Tibial artery (tissue), 4 donors: ENCODE results near the gene SI.

Source experiments
- DNase-seq, 2 donors: peaks; one replicate each; pipeline ENCODE4 v3.0.0-alpha.2; 2019
- H3K27ac ChIP-seq, 2 donors: fragments of 200-600 bp; sonication (generic) in 1 of 2; 1 replicate in 1 of 2; 2 replicates in 1 of 2; pipeline ENCODE4 v1.5.1; 2018 to 2019; ENCODE audit warnings: mild to moderate bottlenecking in 1 of 2
- H3K27me3 ChIP-seq, 2 donors: fragments of 200-600 bp; sonication (generic) in 1 of 2; one replicate each; pipeline versions ENCODE4 v1.5.1 to v1.6.0; 2016 to 2019
- H3K36me3 ChIP-seq, 3 donors: fragments of 200-600 bp; sonication (generic) in 2 of 3; one replicate each; pipeline ENCODE4 v1.5.1; 2016 to 2019; ENCODE audit warnings: mild to moderate bottlenecking in 2 of 3
- H3K4me1 ChIP-seq, 4 donors: fragments of 200-600 bp; sonication (generic) in 2 of 4; 1 replicate in 3 of 4; 2 replicates in 1 of 4; pipeline ENCODE4 v1.5.1; 2016 to 2019
- H3K4me3 ChIP-seq, 2 donors: fragments of 200-600 bp; sonication (generic) in 1 of 2; 1 replicate in 1 of 2; 2 replicates in 1 of 2; pipeline ENCODE4 v1.5.1; 2018 to 2019; ENCODE audit warnings: mild to moderate bottlenecking in 2 of 2
- H3K9me3 ChIP-seq, 3 donors: fragments of 200-600 bp; sonication (generic) in 1 of 3; one replicate each; pipeline ENCODE4 v1.5.1; 2016 to 2019
- intact Hi-C: fragments of 100-400 bp; cut with DNase I; formaldehyde crosslinking; loops from one replicate; pipeline ENCODE4 v1.15.0; 2023; ENCODE audit warnings: low total_unique reads
- TF ChIP-seq, protein P1 (sequence below), 2 experiments: fragments of 200-600 bp in 1 of 2; fragments of 450-650 bp in 1 of 2; IDR thresholded peaks; one replicate each; pipeline ENCODE4 v1.5.1; 2017 to 2019; ENCODE audit warnings: antibody characterized with exemption in 2 of 2, mild to moderate bottlenecking in 1 of 2, moderate library complexity in 1 of 2

Gene SI

DNA sequence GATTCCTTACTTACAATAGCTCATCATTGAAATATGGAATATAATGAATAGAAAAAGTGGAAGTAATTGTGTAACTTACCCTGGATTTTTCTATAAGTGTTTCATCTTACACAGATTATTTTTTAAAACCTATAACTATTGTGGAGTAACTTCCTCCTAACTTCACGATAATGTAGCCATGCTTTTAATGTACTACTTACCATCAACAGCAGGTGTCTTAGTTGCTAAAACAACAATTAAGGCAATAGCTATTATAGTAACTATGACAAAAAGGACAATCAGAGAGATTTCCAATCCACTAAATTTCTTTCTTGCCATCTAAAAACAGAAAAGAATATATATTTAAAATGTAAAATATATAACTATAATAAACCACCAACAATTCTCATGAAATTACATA, 2.6 kb downstream of the SI start:
- no peak overlapping the region for H3K27ac ChIP-seq
- H3K27me3 ChIP-seq: no peaks in the 10 kb centered on the region
- intact Hi-C loops: no loop called here
- no peak overlapping the region for H3K4me3 ChIP-seq
- H3K9me3 ChIP-seq: no peaks in the 10 kb centered on the region
- DNase-seq: no peak
- no peaks in the 10 kb centered on the region for H3K4me1 ChIP-seq
- TF ChIP-seq, protein P1, sequence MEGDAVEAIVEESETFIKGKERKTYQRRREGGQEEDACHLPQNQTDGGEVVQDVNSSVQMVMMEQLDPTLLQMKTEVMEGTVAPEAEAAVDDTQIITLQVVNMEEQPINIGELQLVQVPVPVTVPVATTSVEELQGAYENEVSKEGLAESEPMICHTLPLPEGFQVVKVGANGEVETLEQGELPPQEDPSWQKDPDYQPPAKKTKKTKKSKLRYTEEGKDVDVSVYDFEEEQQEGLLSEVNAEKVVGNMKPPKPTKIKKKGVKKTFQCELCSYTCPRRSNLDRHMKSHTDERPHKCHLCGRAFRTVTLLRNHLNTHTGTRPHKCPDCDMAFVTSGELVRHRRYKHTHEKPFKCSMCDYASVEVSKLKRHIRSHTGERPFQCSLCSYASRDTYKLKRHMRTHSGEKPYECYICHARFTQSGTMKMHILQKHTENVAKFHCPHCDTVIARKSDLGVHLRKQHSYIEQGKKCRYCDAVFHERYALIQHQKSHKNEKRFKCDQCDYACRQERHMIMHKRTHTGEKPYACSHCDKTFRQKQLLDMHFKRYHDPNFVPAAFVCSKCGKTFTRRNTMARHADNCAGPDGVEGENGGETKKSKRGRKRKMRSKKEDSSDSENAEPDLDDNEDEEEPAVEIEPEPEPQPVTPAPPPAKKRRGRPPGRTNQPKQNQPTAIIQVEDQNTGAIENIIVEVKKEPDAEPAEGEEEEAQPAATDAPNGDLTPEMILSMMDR (IDR thresholded peaks at IDR 0.05): no peak
- H3K36me3 ChIP-seq: no peaks in the 10 kb centered on the region

DNA sequence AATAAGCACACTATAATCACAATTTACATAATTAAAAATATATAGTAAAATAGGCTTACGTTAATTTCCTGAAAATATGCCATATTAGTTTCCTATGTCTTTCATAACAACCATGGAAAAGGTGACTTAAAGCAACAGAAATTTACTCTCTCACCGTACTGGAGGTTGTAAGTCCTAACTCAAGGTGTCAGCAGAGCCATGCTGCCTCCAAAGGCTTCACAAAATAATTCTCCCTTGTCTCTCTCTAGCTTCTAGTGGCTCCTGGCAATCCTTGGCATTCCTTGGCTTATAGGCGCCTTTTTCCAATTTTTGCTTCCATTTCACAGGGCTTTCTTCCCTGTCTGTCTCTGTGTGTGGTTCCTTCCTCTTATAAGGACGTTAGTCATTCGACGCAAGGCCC, 7.6 kb downstream of the SI start:
- Histone ChIP-seq H3K36me3 (no peaks in the 10 kb centered on the region), H3K4me1 (no peaks in the 10 kb centered on the region), H3K4me3 (no peak overlapping the region), H3K27me3 (no peaks in the 10 kb centered on the region), H3K27ac (no peak overlapping the region), H3K9me3 (no peaks in the 10 kb centered on the region)
- no peak for DNase-seq
- TF ChIP-seq, protein P1 (IDR thresholded peaks at IDR 0.05): no peak
- intact Hi-C loops: no loop called here

DNA sequence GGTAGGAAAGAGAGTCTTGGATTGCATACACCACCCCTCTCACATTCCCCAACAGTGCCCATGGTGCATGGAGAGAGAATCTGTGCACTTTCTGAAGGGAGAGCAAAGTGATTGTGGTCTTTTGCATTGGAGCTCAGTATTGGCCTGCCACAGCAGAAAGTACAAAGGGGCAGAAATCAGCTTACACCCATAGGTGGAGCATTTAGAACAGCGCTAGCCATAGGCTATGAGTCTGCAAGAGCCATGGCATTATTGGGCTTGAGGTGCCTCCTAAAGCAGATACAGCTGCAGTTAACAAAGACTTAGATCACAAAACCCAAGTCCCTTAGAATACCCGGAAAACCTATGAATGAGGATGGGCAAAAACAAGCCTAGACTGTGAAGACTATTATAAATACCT, 21.8 kb downstream of the SI start:
- no peak overlapping the region for H3K4me3 ChIP-seq
- H3K36me3 ChIP-seq: no peaks in the 10 kb centered on the region
- intact Hi-C loops: no loop called here
- no peaks in the 10 kb centered on the region for H3K9me3 ChIP-seq
- H3K27me3 ChIP-seq: no peaks in the 10 kb centered on the region
- DNase-seq: no peak
- no peak overlapping the region for H3K27ac ChIP-seq
- H3K4me1 ChIP-seq: no peaks in the 10 kb centered on the region
- TF ChIP-seq, protein P1 (IDR thresholded peaks at IDR 0.05): no peak

DNA sequence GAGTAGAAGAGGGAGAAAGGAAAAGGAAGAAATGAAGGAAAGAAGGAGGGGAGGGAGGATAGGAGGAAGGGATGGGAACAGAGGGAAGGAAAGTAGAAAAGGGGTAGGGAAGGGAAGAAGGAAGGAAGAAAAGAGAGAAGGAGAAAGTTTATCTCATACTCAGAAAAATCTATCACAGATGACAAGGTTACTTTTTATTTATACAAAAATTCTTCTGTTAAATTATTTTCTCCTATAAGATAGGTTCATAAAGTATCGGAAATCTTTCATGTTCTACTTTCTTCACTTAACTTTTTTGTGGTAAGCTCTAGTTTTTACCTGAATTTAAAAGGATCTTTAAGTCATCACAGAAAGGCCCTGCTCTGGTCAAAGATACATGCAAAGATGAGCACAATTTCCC, 38.1 kb downstream of the SI start:
- Histone ChIP-seq H3K4me1 (no peaks in the 10 kb centered on the region), H3K36me3 (no peaks in the 10 kb centered on the region), H3K27ac (no peak overlapping the region), H3K27me3 (no peaks in the 10 kb centered on the region), H3K4me3 (no peak overlapping the region), H3K9me3 (no peaks in the 10 kb centered on the region)
- intact Hi-C loops: no loop called here
- DNase-seq: no peak
- TF ChIP-seq, protein P1 (IDR thresholded peaks at IDR 0.05): no peak

DNA sequence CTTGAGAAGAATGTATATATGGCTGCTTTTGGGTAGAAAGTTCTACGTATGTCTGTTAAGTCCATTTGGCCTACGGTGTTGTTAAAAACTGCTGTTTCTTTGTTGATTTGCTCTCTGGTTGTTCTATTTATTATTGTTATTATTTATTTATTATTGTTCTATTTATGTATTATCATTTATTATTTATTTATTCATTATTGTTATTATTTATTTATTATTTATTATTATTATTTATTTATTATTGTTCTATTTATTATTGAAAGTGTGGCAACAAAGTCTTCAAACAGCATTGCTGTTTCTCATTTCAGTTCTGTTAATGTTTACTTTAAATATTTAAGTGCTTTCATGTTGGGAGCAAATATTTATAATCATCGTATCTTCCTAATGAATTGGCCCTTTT, 66.7 kb downstream of the SI start:
- no peak overlapping the region for H3K4me3 ChIP-seq
- no peak overlapping the region for H3K27ac ChIP-seq
- intact Hi-C loops: no loop called here
- H3K27me3 ChIP-seq: no peaks in the 10 kb centered on the region
- no peak for DNase-seq
- H3K9me3 ChIP-seq: no peaks in the 10 kb centered on the region
- H3K36me3 ChIP-seq: no peaks in the 10 kb centered on the region
- H3K4me1 ChIP-seq: no peaks in the 10 kb centered on the region
- TF ChIP-seq, protein P1 (IDR thresholded peaks at IDR 0.05): no peak

DNA sequence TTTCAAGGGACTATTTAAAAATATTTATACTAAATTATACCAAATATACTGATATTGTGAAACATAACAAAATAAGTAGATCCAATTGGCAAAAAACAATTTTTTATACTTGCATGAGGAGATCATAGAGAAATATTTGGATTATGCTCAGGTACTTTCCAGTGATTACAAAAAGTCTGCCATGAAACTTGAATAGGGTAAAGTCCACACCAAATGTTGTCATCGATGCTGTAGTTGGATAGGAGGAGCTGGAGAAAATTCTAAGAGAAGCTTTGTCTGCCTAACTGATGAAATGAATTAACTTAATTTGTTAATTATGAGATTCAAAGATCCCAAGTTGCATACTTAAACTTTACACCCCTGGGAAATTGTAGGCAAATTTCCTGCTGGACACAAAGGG, 93.3 kb downstream of the SI start:
- DNase-seq: no peak
- no peaks in the 10 kb centered on the region for H3K4me1 ChIP-seq

More for the DNA sequence above, 93.3 kb downstream of the SI start:
- TF ChIP-seq, protein P1 (IDR thresholded peaks at IDR 0.05): no peak
- no peak overlapping the region for H3K27ac ChIP-seq
- no peaks in the 10 kb centered on the region for H3K27me3 ChIP-seq
- H3K4me3 ChIP-seq: no peak overlapping the region
- intact Hi-C loops: no loop called here
- no peaks in the 10 kb centered on the region for H3K36me3 ChIP-seq
- no peaks in the 10 kb centered on the region for H3K9me3 ChIP-seq
